Measurements from ENCODE around the gene CEP78. TPM values are rescaled to one million over a fixed set of nuclear protein-coding genes. Genes with fewer than 3 reads are reported as not detected.
"Not testable (repeated sequence)": the region's sequence is repeated elsewhere in the genome, so short reads cannot be mapped to it uniquely, and the experiment has no call there.

The CEP78 gene
- total RNA-seq, 1 donor, result 16.6 TPM

GRCh38 chr9:78218890-78219289, 17.0 kb upstream of the CEP78 start:
- no peak overlapping the region for H3K27ac ChIP-seq (ENCODE audit: low read depth, low read length)
- no peaks in the 10 kb centered on the region for H3K36me3 ChIP-seq (ENCODE audit: insufficient read depth, low read length)
- no peaks in the 10 kb centered on the region for H3K27me3 ChIP-seq (ENCODE audit: insufficient read depth, low read length)
- no peak overlapping the region for H3K4me3 ChIP-seq (ENCODE audit: insufficient read depth, low read length)
- TF ChIP-seq, protein P1, sequence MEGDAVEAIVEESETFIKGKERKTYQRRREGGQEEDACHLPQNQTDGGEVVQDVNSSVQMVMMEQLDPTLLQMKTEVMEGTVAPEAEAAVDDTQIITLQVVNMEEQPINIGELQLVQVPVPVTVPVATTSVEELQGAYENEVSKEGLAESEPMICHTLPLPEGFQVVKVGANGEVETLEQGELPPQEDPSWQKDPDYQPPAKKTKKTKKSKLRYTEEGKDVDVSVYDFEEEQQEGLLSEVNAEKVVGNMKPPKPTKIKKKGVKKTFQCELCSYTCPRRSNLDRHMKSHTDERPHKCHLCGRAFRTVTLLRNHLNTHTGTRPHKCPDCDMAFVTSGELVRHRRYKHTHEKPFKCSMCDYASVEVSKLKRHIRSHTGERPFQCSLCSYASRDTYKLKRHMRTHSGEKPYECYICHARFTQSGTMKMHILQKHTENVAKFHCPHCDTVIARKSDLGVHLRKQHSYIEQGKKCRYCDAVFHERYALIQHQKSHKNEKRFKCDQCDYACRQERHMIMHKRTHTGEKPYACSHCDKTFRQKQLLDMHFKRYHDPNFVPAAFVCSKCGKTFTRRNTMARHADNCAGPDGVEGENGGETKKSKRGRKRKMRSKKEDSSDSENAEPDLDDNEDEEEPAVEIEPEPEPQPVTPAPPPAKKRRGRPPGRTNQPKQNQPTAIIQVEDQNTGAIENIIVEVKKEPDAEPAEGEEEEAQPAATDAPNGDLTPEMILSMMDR (IDR thresholded peaks at IDR 0.05; ENCODE audit: extremely low read depth, low read depth, low read length), result no peak
- no peak overlapping the region for H3K4me2 ChIP-seq (ENCODE audit: insufficient read depth, low read length)
- no peaks in the 10 kb centered on the region for H4K20me1 ChIP-seq (ENCODE audit: insufficient read depth, low read length)
- no peak for DNase-seq (ENCODE audit: insufficient read length, low spot score, missing footprints)
- no peaks in the 10 kb centered on the region for H3K9me3 ChIP-seq (ENCODE audit: low read depth, low read length)
- H3K4me1 ChIP-seq (ENCODE audit: insufficient read depth, low read length), result peaks cover 5% of the 10 kb centered on the region
- H2AFZ ChIP-seq (ENCODE audit: low read length), result no peak overlapping the region
- no peaks in the 10 kb centered on the region for H3K79me2 ChIP-seq (ENCODE audit: insufficient read depth, low read length)

GRCh38 chr9:78221425-78221824, 14.4 kb upstream of the CEP78 start:
- Histone ChIP-seq H3K27me3 (ENCODE audit: insufficient read depth, low read length) (no peaks in the 10 kb centered on the region), H2AFZ (ENCODE audit: low read length) (no peak overlapping the region), H3K36me3 (ENCODE audit: insufficient read depth, low read length) (no peaks in the 10 kb centered on the region), H3K4me3 (ENCODE audit: insufficient read depth, low read length) (no peak overlapping the region), H3K79me2 (ENCODE audit: insufficient read depth, low read length) (no peaks in the 10 kb centered on the region), H3K4me2 (ENCODE audit: insufficient read depth, low read length) (no peak overlapping the region), H4K20me1 (ENCODE audit: insufficient read depth, low read length) (no peaks in the 10 kb centered on the region), H3K4me1 (ENCODE audit: insufficient read depth, low read length) (no peaks in the 10 kb centered on the region), H3K27ac (ENCODE audit: low read depth, low read length) (no peak overlapping the region), H3K9me3 (ENCODE audit: low read depth, low read length) (no peaks in the 10 kb centered on the region)
- no peak for DNase-seq (ENCODE audit: insufficient read length, low spot score, missing footprints)
- TF ChIP-seq, protein P1 (IDR thresholded peaks at IDR 0.05; ENCODE audit: extremely low read depth, low read depth, low read length), result no peak

DNA sequence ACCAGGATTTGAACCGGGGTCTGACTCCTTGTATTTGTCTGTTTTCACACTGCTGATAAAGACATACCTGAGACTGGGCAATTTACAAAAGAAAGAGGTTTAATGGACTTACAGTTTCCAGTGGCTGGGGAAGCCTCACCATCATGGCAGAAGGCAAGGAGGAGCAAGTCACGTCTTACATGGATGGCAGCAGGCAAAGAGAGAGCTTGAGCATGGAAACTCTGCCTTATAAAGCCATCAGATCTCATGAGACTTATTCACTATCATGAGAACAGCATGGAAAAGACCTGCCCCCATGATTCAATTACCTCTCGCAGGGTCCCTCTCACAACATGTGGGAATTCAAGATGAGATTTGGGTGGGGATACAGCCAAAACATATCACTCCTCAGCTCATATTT, 14.0 kb upstream of the CEP78 start:
- H4K20me1 ChIP-seq (ENCODE audit: insufficient read depth, low read length); H3K4me1 ChIP-seq (ENCODE audit: insufficient read depth, low read length); H2AFZ ChIP-seq (ENCODE audit: low read length); H3K4me2 ChIP-seq (ENCODE audit: insufficient read depth, low read length); H3K9me3 ChIP-seq (ENCODE audit: low read depth, low read length); H3K27me3 ChIP-seq (ENCODE audit: insufficient read depth, low read length); H3K4me3 ChIP-seq (ENCODE audit: insufficient read depth, low read length); H3K36me3 ChIP-seq (ENCODE audit: insufficient read depth, low read length); H3K27ac ChIP-seq (ENCODE audit: low read depth, low read length); DNase-seq (ENCODE audit: insufficient read length, low spot score, missing footprints); H3K79me2 ChIP-seq (ENCODE audit: insufficient read depth, low read length): not testable (repeated sequence)

- no peaks in the 10 kb centered on the region for H3K4me1 ChIP-seq (ENCODE audit: insufficient read depth, low read length)
- no peak overlapping the region for H2AFZ ChIP-seq (ENCODE audit: low read length)
- no peaks in the 10 kb centered on the region for H3K27me3 ChIP-seq (ENCODE audit: insufficient read depth, low read length)
- no peaks in the 10 kb centered on the region for H3K79me2 ChIP-seq (ENCODE audit: insufficient read depth, low read length)
- H3K9me3 ChIP-seq (ENCODE audit: low read depth, low read length), result no peaks in the 10 kb centered on the region
- H3K4me3 ChIP-seq (ENCODE audit: insufficient read depth, low read length), result no peak overlapping the region
- no peaks in the 10 kb centered on the region for H3K36me3 ChIP-seq (ENCODE audit: insufficient read depth, low read length)
- no peak overlapping the region for H3K4me2 ChIP-seq (ENCODE audit: insufficient read depth, low read length)
- H4K20me1 ChIP-seq (ENCODE audit: insufficient read depth, low read length), result no peaks in the 10 kb centered on the region
- TF ChIP-seq, protein P1 (IDR thresholded peaks at IDR 0.05; ENCODE audit: extremely low read depth, low read depth, low read length), result no peak
- DNase-seq (ENCODE audit: insufficient read length, low spot score, missing footprints), result no peak
- H3K27ac ChIP-seq (ENCODE audit: low read depth, low read length), result no peak overlapping the region
Measured at GRCh38 chr9:78230761-78231160, 5.1 kb upstream of the CEP78 start.

GRCh38 chr9:78232471-78232870, 3.4 kb upstream of the CEP78 start:
- H3K36me3 ChIP-seq (ENCODE audit: insufficient read depth, low read length); H3K79me2 ChIP-seq (ENCODE audit: insufficient read depth, low read length); DNase-seq (ENCODE audit: insufficient read length, low spot score, missing footprints); H3K4me3 ChIP-seq (ENCODE audit: insufficient read depth, low read length); H3K4me1 ChIP-seq (ENCODE audit: insufficient read depth, low read length); H3K9me3 ChIP-seq (ENCODE audit: low read depth, low read length); H2AFZ ChIP-seq (ENCODE audit: low read length); H3K27ac ChIP-seq (ENCODE audit: low read depth, low read length); H4K20me1 ChIP-seq (ENCODE audit: insufficient read depth, low read length); H3K4me2 ChIP-seq (ENCODE audit: insufficient read depth, low read length); H3K27me3 ChIP-seq (ENCODE audit: insufficient read depth, low read length): not testable (repeated sequence)

Measured in osteoblast (primary cell).